ENCODE data around the gene SCAF8. TPM values are rescaled to one million over a fixed set of nuclear protein-coding genes. Genes with fewer than 3 reads are reported as not detected.
"Not testable (repeated sequence)": the region's sequence is repeated elsewhere in the genome, so short reads cannot be mapped to it uniquely, and the experiment has no call there.

SCAF8 gene
- total RNA-seq, 1 donor from 2014 or later = 46.2 TPM

DNA sequence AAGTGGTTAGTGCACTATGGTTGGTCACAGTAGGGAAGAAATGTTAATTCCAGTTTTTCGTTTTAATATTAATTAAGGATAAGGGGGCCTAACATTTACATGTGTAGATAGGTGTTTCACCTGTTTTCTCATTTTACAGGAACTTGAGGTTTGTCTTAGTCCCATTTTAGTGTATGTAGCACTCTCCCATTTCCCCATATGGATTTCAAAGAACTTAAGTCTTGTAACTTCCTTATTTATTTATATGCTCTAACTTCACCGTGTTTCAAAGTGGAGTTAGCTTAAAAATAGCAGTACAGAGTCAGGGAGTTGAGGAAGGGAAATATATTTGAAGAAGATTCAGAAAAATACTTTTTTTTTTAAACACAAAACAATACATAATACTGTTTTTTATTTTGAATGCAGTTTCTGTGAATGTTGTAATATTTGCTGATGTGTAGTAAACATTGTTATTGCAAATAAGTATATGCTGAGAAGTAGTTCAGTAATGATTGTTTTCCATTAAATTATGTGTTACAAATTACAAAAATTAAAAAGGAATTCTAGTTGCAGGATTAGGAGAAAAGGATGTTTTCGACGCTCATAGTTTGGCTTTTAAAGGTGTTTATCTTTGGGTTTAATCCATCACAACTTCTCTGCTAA, 3.5 kb downstream of the SCAF8 start:
- no peak for DNase-seq

DNA sequence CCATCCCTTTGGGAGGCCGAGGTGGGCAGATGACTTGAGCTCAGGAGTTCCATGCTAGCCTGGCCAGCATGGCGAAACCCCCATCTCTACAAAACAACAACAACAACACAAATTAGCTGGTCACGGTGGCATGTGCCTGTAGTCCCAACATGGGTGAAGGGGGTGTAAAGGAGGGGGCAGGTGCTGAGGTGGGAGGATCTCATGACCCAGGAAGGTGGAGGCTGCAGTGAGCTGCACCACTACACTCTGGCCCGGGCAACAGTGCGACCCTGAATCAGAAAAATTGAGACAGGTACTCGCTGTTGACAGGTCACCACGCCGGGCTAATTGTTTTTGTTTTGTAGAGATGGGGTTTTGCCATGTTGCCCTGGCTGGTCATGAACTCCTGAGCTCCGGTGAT, 4.2 kb downstream of the SCAF8 start:
- no peak for DNase-seq

DNA sequence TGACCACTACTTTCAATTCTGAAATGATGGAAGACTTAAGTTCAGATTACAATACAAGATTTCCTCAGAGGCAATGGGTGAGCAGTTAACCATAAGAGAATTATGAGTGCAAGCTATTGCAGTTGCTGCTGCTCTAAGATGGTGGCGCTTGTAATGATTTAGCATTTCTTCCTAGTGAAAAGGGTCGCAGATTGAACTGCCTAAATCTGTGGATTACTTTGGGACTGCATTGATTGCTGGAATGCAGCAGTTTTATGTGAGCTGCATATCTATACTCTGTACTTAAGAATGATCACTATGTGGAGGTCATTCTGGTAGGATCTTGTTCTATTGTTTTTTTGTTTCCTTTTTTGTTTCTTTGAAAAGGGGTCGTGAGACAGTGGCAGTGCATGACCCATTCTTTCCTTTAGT, 5.3 kb downstream of the SCAF8 start:
- DNase-seq = no peak

DNA sequence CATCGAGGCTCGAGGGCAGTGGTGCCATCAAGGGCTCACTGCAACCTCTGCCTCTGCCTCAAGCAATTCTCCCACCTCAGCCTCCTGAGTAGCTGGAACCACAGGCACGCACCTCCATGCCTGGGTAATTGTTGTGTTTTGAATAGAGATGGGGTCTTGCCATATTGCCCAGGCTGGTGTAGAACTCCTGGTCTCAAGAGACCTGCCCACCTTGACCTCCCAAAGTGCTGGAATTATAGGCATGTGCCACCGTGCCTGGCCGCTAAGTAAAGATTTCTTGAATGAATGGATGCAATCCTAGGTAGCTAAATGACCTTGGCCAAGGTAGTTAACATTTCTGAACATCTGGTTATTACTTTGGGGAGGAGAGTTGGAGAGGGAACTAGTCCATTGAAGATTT, 7.4 kb downstream of the SCAF8 start:
- no peak for DNase-seq

DNA sequence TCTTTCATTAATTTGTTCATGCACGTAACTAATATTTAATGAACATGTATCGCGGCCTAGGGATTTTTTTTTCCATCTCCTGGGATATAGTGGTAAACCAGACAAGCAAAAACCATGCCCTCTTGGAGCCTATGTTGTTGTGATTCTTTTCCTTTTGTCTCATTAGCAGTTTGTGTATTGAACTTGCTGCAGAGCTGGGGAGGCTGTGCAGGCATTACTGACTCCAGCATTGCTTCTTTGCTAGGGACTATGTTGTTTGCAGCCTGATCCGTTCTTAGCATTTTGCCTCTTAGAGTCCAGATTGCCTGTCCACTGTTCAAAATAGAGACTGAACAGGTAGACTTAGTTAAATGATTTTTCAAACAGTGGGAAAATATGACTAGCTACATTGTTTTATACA, 9.7 kb downstream of the SCAF8 start:
- DNase-seq = no peak

DNA sequence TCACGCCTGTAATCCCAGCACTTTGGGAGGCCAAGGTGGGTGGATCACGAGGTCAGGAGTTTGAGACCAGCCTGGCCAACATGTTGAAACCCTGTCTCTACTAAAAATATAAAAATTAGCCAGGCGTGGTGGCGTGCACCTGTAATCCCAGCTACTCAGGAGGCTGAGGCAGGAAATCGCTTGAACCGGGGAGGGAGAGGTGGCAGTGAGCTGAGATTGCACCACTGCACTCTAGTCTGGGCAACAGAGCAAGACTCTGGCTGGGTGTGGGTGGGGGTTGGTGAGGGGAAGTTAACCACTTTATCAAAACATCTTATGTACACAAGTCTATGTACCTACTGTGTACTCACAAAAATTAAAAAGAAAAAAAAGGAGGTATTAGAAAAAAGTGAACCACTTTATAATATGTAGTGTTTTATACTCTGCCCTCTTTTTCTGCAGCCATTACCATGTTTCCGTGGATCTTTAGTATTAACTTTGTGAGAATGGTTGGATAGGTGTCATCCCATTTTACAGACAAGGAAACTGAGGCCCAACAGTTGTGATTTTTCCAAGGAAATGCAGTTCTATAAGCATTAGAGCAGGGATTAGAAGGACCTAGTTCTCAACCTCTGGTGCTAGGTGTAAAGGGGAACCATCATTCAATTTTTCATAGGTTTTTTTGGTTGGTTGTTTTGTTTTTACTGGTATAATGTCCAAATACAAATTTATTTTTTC, 11.0 kb downstream of the SCAF8 start:
- not testable (repeated sequence) for DNase-seq

DNA sequence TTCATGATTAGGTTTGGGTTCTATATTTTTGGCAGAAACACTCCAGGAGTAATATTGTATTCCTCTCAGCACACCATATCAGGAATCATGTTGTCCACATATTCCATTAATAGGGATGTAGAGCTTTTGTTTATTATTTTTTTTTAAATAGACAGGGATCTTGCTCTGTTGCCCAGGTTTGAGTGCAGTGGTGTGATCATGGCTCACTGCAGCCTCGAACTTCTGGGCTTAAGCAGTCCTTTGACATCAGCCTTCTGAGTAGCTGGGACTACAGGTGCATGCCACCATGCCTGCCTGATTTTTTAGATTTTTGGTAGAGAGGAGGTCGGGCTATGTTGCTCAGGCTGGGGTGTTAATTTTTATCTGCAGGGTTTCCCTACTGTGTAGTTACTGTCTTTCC, 12.0 kb downstream of the SCAF8 start:
- DNase-seq = no peak

DNA sequence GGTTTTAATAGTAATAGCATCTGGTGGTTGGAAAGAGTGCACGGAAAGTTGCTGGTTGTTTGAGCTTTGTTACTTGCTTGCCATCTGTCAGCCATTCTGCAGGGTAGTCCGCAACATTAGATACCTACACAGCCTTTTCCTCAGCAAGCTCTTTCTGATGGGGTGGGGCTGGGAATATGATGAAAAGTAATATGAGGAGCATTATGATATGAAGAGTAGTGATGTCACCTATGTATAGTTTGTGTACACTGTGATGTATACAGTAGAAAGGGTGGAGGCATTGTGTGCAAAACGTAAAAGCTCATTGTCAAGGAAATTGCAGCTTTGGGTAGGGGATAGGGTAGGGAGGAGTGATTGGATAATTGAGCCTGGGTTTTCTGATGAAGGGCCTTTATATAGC, 16.1 kb downstream of the SCAF8 start:
- DNase-seq = no peak

DNA sequence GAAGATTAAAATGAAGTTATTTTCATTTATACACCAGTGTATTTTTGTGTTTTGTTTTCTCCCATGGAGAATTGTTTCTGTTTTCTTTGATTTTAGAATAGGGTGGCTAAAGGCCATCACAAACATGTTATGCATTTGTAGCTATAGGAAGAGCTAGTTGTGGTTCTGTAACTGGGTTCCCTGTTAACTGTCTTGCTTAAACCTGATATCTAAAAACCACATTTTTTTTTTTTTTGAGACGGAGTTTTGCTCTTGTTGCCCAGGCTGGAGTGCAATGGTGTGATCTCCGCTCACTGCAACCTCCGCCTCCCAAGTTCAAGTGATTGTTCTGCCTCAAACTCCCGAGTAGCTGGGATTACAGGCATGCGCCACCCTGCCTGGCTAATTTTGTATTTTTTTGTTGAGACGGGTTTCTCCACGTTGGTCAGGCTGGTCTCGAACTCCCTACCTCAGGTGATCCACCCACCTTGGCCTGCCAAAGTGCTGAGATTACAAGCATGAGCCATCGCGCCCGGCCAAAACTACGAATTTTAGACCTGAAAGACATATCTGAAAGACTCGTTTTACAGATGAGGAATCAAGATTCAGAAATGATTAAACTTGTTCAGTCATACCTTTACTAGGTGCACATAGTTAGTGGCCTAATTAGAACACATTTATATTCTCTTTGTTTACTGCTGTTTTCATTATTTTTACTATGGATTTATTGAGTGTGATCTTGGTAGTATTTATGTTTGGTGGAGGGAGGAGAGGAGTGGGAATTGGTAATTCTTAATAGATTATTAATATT, 18.0 kb downstream of the SCAF8 start:
- no peak for DNase-seq

DNA sequence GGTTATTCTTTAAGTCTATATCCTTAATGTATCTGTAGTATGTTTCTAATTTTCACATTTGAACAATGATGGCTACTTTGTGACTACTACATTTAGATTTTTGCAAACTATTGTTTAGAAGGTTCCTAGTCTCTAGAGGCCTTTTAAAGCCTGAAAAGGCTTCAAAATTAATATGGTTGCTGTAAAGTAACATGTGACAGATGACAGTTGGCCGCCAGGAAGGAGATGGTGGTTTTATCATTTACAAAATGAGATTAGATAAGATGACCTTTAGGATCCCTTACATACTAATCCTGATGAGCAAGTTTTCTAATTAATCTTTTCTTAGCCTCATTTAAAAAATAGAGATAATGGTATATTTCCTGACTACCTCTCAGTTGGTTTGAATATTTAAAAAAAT, 18.8 kb downstream of the SCAF8 start:
- no peak for DNase-seq

DNA sequence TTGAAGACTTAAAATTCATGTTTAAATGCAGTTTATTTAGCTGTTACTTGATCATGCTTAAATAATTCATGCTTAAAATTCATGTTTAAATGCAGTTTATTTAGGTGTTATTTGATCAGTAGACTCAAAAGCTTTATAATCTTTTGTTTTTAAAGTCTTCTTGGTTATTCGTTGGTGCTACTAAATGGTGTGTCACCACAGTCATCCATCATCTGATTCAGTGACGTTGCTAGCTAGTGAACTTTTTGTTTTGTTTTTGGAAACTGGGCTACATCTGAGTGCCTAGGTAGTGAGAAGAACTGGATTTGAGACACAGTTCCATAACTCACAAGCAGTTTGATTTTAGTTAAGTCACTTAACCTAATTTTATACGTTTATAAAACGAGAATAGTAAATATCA, 20.9 kb downstream of the SCAF8 start:
- no peak for DNase-seq

DNA sequence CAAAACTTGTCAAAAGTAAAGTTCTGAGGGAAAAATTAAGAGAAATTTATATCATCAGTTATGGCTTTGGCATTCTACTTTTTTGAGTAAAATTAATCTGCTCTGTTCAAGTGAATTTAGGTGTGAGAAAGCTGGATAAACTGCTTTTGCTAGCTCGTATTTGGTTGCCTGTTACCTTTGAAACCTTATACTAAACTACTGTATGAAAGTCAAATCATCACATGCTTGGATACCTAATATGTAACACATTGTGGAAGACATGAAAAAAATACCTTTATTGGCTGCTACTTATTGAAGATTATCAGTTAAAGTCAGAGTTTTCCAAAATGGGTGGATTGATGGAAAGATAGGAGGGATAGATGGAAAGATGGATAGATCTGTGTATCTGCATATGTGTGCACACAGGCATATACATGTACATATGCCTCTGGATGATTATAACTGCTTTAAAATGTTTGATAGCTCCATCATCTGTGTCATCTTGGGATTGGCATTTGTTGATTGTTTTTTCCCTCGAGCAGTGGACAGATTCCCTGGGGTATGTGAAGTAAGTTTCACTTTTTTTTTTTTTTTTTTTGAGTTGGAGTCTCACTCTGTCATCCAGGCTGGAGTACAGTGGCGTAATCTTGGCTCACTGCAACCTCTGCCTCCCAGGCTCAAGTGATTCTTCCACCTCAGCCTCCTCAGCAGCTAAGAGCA, 24.3 kb downstream of the SCAF8 start:
- DNase-seq = no peak

DNA sequence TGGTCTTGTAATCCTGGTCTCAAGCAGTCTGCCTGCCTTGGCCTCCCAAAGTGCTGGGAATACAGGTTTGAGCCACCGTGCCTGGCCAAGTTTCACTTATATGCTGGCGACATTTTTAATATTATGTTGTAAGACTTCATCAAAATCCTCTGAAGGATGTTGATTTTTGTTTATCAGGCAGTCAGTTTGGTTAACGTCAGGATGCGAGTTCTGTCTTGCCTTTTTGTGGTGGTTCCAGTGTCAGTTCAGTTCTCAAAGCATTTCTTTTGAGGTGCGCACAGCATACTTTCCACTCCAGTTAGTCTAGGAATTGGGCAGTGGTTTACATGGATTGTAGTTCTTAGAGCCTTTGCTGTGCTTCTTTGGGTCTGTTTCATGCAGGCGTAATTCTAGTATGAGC, 24.9 kb downstream of the SCAF8 start:
- no peak for DNase-seq

DNA sequence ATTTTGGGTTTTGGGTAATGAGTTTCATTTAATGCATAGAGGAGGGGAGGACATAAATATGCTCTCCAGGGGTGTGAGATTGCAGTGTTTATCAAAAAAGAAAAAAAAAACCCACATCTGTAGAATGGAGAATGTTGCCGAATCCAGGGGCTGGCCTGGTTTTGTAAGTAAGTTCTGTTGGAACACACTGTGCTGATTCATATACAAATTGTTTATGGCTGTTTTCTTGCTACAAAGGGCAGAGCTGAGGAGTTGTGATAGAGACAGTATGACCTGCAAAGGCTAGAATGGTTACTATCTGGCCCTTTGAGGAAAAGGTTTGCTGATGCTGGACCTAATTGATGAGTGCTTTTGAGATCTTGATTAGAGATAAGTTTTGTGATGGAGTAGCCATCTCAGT, 30.4 kb downstream of the SCAF8 start:
- DNase-seq = no peak

DNA sequence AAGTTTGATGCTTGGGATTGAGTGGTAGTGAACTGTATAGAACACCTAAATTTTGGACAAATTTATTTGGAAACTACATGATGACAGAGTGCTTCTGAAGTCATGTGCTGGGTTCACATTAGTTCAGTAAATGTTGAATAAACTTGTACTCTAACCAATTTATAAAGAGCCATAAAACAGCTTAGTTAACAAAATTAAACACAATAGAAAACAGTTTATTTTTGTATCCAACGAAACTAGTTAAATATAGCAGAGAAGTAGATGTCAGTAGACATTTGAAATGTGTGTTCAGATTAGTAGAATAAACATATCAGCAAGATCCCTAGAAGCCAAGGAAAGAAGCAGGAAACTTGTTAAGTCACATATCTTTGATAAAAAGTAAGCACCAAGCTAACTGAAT, 32.1 kb downstream of the SCAF8 start:
- DNase-seq = no peak

DNA sequence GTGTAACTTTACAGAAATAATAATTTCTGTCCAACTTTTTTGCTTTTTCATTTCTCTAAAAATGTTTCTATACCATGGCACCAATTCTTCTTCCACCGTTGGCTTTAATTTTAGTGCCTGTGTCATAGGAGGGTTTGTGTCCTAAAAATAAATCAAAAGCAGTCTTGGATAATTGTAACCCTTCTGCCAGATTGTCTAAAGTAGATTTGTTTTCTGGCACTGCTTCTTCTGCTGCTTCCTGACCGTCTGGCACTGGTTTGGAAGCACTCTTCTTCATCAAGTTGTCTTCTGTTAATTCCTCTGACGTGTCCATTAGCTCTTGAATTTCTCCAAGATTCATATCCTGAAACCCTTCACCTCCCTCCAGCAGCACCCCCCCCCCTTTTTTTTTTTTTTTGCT, 33.1 kb downstream of the SCAF8 start:
- no peak for DNase-seq

DNA sequence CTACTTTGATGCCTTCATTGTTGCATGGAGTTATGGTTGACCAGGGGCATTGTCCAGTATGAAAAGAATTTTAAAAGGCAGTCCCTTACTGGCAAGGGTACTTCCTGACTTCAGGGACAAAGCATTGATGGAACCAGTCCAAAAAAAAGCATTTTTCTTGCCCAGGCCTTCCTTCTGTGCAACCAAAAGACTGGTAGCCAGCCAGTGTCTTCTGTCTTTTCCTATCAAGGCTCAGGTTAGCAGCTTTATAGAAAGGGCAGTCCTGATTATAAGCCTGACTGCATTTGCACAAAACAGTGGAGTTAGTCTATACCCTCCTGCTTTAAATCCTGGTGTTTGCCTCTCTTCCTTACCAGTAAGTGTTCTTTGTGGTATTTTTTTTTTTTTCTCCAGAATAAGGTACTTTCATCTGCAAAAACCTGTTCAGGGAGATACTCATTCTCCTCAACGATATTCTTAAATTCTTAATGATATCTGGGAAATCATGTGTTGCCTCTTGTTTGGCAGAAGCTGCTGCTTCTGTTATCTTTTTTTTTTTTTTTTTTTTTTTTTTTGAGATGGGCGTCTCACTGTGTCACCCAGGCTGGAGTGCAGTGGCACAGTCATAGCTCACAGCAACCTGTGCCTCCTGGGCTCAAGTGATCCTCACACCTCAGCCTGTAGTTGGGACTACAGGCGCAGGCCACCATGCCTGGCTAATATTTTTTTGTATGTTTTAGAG, 33.9 kb downstream of the SCAF8 start:
- DNase-seq = no peak

DNA sequence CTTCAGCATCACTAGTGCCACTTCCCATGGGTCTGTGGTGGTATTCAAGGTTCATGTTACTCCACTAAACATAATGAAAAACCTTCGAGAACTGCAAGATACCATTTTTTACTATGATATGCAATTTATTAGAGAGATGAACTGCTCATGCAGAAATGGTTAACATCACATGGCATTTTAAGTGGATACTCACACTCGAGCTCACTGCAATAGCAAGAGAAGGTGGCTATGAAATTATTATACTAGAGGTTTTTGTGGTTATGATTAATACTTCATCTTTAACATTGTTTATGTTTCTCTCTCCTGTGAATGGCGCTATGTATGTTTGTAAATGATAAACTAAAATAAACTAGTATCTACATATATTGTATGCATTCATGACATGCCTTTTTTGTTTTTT, 35.1 kb downstream of the SCAF8 start:
- DNase-seq = no peak

DNA sequence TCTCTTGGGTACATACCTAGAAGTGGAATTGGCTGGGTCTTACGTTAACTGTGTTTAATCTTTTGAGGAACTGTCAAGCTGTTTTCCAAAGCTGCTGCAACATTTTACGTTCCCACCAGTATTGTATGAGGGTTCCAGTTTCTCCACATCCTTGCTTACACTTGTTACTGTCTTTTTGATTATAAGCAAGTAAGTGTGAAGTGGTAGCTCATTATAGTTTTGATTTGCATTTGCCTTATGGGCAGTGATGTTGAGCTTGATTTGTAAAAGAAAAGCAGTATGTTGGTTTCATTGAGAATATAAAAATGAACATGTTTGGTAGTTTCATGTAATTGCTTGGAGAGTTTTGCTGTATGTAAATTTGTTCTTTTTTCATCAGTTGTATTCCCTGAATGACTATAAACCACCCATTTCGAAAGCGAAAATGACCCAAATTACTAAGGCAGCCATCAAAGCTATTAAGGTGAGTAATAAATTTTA, 40.4 kb downstream of the SCAF8 start:
- DNase-seq = no peak

DNA sequence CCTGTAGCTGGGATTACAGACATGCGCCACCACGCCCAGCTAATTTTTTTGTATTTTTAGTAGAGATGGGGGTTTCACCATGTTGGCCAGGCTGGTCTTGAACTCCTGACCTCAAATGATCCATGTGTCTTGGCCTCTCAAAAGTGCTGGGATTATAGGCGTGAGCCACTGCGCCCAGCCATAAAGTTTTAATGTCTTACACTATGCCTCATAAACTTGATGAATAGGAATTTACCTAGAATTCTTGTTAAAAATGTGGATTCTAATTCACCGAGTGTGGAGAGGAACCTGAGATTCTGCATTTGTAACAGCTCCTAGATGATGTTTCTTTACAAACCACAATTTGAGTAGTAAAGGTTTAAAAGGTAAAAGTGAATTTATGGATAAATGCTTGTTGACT, 45.9 kb downstream of the SCAF8 start:
- not testable (repeated sequence) for DNase-seq

DNA sequence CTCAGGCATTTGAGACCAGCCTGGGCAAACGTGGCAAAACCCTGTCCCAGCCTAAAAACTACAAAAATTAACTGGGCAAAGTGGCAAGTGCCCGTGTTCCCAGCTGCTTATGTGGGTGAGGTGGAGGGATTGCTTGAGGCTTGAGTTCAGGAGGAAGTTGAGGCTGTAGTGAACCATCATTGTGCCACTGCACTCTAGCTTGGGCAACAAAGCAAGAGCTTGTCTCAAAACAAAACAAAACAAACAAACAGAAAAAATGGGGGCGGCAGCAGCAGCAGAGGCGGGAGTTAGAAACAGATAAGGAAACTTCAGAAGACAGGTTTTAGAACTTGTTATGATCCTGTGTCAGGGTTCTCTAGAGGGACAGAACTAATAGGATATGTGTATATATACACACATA, 49.0 kb downstream of the SCAF8 start:
- no peak for DNase-seq

DNA sequence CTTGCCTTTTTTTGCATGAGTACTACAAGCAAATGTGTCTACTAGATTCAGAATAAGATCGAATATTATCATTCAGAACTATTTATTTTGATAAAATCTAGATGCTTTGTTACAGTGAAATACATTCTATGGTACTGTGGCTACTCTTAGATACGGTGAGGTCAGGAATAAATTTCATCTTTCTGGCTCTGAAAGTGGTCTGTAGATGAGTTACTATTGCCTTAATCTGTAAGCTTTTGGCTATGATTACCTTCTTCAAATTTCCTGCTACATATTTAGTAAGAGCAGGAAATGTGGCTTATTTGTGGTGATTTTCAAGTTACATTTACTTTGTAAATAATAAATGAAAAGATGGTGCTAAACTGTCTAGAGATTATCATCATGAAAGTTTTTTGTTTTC, 50.0 kb downstream of the SCAF8 start:
- DNase-seq = no peak
